HG02884 (cell line): ENCODE results near the gene UQCRC2.
A peak's percentile ranks its signal among the peaks of the same experiment; 100 is the strongest.
"Not testable (repeated sequence)": the region's sequence is repeated elsewhere in the genome, so short reads cannot be mapped to it uniquely, and the experiment has no call there.

ENCODE experiments used
- ATAC-seq: cut with Tn5 transposase; IDR thresholded peaks from one replicate; pipeline ENCODE4 v1.9.1; 2021; ENCODE audit warnings: mild to moderate bottlenecking, moderate library complexity; ENCODE audit not compliant: unreplicated experiment

UQCRC2 gene

DNA sequence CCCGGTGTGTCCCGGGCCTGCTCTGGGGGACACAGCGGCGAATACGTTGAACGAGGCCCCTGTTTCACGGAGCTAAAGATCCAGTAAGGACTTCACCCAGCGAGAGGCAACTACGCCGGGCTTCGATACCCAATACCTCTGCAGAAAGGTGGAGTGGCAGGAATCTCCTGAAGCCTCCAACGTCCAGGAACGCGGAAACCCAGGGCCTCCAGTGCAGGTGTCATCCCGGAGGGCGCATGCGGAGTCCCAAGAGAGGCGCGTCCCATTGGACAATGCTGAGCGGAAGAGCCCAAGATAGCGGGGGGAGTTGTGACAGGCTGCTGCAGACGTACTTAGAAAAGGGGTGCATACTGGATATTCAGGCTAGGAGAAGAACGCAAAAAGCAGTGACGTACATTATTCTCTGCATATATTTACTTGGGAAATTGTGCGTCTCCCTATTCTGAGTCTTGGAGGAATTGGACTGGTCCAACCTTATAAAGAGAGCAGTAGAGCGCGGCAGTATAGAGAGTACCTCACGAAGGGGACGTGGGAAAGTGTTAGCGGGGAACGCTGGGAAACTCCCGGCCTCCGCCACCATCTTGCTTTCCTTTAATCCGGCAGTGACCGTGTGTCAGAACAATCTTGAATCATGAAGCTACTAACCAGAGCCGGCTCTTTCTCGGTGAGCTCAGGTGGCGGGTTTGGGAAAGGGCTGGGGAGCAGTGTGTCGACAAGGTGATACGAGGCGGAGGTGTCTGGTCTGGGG, at the start of gene UQCRC2:
Gene UQCRC2, plus strand, starts transcription at position 569 of the 748 bp plus-strand sequence. Its CDS starts 63 bp downstream, at position 632.
- ATAC-seq = peak; percentile 83

DNA sequence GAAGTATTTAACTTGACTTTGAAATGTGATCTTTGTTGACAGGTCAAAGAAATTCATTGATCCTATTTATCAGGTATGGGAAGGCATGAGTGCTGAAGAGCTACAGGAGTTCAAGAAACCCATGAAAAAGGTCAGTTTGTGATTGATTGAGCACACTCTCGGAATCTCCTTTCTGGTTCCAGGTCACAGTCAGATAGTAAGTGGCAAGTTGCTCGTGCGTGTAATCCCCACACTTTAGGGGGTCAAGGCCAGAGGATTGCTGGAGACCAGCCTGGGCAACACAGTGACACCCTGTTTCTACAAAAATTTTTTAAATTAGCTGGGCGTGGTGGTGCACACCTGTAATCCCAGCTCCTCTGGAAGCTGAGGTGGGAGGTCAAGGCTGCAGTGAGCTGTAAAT, 20.5 kb upstream of the UQCRC2 start:
- ATAC-seq = not testable (repeated sequence)

DNA sequence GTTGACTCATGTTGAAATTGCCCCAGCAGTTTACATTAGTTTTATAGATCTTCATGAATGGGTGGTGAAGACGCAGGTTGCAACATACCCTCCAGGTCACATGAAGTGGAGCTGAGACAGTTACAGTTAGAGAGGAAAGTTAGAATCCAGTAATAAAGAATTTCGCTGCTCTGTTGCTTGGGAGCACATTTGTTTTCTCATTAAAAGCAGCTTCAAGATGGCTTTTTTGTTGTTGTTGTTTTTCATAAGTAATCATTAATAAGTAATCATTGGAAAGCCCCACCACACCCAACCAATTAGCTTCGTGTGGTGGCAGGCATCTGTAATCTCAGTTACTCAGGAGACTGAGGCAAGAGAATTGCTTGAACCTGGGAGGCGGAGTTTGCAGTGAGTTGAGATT, 19.8 kb upstream of the UQCRC2 start:
- ATAC-seq = not testable (repeated sequence)

DNA sequence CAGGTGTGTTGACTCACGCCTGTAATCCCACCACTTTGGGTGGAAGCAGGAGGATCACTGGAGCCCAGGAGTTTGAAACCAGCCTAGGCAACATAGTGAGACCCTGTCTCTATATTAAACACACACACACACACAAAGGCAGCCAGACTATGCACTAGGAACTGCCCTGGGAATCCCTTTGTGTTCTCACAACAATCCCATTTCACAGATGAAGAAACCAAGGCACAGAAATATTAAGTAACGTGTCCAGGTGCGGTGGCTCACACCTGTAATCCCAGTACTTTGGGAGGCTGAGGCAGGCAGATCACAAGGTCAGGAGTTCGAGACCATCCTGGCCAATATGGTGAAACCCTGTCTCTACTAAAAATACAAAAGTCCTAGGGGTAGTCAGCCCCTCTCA, 19.4 kb upstream of the UQCRC2 start:
- ATAC-seq = not testable (repeated sequence)

DNA sequence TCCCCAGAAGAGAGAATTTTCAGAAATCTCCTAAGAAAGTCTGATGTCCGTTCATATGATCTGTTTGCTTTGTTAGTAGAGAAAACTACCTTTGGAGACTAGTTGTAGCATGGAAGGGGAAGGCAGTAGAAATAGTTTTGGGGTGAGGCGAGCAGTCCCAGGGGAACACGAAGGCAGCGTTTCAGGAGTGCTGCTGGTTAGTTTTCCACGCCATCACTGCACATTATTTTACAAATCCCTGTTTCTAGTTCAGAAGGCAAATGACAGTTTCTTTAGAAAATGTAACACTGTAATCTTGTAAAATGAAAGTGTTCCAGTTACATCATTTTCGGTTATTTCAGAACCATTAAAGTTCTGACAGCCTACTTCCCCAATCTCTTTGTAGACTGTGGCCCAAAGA, 16.9 kb upstream of the UQCRC2 start:
- ATAC-seq = not testable (repeated sequence)

DNA sequence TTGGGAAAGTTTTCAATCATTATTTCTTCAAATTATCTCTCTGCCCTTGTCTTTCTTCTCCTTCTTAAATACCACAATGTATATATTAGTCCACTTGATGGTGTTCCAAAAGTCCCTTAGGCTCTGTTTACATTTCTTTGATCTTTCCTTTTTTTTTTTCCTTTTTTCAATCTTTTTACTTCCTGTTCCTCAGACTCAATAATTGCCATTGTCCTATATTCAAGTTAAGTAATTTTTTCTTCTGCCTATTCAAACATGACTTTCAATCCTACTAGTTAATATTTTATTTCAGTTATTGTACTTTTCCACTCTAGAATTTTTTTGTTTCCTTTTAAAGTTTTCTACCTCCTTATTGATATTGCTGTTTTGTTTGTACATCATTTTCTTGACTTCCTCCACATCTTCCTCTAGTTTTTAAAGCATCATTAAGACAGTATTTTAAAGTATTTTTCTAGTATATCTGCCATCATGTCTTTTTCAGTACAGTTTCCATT, 15.8 kb upstream of the UQCRC2 start:
- ATAC-seq = no peak

DNA sequence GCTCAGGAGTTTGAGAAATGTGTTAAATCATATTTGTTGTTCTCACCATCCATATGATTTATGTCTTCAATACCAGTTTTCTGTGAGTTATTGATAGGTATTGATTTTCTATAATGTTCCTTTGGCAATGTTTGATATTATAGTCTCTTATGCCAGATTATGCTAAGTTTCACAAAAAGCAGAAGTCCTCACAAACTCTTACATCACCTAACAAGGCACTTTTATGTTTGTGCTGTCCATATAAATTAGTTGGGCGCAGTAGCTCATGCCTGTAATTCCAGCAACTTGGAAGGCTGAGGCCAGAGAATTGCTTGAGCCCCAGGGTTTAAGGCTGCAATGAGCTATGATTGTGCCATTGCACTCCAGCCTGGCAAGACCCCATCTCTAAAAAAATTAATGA, 12.6 kb upstream of the UQCRC2 start:
- no peak for ATAC-seq

DNA sequence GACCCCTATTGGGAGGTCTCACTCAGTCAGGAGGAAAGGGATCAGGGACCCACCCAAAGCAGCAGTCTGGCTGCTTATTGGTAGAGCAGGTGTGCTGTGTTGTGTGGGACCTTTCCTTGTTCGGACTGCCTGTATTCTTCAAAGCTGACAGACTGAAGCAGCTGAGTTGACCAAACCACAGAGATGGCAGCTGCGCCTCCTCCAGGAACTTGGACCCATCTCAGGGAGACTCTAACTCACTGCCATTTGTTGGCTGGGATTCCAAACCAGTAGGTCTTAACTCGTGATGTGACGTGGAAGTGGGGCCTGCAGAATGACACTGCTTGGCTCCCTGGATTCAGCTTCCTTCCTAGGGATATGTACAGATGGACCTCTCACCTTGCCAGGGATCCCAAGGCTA, 9.6 kb upstream of the UQCRC2 start:
- ATAC-seq = no peak

DNA sequence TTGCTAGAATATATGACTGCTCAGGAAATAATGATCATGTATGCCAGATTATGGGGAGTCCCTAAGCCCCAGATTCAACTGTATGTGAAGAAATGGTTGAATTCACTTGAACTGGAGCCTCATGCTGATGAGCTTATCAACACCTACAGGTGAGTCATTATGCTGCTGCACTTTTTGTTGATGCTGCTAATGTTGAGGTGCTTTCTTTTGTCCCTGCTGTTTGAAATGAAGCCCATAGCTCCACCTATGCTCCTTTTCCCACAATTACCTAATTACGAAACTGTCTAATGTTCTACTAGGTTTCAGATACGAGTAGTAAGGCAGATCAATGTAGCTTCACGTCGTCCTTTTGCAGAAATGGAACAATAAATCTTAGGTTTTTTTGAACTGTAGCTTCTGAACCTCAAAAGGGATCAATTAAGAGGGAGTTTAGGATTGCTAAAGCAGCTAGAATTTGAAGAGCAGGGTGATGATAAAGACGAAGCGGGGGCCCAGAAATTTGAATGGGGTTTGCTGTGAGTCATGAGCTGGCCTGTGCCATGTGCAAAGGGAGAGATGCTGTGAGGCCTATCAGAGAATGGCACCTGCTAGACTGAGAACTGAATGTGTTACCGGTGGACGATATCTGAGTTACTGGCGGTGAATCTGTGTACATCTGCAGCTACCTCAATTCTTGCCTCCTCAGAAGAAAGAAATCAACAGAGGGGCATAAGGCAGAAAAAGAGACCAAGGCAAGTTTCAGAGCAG, 6.1 kb upstream of the UQCRC2 start:
- ATAC-seq = no peak

DNA sequence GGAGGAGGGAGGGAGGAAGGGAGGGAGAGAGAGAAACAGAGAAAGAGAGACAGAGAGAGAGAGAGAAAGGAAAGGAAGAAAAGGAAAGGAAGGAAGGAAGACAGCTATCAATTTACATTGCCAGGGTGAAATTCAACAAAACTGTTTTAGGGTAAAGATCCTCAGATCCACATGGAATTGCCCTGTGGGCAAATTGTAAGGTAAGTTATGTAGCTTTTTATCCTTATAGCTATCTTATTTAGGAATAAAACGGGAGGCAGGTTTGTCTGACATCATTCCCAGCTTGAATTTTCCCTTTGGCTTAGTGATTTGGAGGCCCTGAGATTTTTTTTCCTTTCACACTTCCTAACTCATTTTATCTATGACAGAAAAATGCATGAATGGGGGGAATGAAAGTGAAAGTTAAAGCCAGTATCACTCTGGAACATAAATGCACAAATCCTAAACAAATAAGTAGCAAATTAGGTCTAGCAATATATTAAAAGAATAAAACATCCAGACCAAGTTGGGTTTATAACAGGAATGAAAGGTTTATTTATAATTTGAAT, 3.4 kb upstream of the UQCRC2 start:
- ATAC-seq = no peak

DNA sequence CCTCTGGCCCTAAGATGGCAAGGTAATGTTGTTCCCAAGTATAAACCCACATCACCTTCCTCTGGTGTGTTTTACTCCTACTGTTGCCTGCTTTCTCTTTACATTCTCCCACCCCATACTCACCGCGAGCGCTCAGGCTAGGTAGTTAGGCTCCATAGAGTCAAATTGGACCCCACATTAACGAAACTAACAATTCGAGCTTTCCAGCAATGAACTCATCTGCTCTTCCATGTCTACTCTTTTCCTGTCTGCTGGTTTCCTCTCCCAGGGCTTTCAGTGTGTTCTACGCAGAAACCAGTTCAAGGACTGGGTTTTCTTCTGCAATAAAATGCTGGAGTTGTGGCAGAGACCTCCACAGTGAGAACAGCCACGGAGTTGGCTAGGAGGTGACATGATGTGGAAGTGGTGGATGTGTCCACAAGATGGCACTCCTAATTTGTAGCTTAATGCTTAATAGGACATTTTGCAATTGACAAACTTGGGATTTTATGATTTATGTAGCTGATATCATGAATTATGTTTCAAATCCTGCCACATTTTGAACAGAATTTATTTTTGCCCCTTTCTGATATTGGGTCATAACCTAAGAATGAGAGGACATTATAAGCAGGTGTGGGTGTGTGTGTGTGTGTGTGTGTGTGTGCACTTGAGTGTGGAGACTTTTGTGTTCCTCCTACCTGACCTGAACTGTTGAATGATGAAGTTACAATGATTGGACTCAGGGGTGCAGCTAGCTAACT, 2.2 kb upstream of the UQCRC2 start:
- ATAC-seq = no peak

DNA sequence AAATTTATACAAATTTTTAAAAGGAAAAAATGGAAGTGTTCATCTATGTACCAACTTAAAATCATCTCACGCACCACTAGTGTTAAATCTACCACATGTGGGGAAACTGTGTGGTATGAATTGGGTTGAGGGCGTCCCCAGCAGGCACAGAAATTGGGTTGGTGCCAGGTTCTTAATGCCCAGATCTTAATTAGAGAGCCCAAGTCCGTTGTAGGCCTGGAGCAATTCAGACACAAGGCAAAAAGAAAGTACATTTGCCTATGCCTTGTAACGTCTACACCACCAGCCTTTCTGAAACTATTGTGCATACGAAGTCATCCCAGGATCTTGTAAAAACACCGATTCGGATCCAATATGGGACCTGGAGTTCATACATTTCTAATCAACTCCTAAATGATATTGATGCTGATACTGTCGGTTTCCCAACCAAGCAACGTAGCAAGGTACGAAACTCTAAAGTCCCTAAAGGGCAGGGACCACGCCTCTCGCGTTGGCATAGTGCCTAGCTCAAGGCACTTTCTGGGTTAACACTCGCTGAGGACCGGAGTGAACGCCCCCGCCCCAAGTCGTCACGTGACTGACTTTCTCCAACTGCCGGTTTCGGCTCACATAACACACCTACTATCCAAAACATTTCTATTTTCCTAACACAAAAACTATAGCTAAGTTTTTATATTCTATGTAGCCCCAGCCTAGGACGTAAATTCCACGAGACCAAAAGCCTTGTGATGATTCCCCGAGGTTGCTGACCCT, 945 bp upstream of the UQCRC2 start:
- ATAC-seq = peak; percentile 31

DNA sequence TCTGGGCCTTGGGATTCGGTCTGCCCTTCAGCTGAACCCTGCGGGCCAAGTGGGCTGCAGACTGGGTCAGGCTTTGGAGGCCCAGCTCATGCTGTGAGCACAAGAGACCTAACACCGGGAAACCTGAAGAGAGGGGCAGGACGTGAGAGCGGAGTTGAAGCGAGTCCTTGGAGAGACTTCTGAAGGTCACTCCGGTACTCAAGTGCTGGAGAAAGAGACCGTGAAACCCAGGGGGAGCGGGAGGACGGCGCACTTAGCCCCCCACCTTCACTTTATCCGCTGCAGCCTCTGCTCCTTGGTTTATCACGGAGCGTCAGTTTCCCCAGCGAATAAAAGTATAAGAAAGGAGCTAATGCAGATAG, 361 bp downstream of the UQCRC2 start:
- no peak for ATAC-seq

DNA sequence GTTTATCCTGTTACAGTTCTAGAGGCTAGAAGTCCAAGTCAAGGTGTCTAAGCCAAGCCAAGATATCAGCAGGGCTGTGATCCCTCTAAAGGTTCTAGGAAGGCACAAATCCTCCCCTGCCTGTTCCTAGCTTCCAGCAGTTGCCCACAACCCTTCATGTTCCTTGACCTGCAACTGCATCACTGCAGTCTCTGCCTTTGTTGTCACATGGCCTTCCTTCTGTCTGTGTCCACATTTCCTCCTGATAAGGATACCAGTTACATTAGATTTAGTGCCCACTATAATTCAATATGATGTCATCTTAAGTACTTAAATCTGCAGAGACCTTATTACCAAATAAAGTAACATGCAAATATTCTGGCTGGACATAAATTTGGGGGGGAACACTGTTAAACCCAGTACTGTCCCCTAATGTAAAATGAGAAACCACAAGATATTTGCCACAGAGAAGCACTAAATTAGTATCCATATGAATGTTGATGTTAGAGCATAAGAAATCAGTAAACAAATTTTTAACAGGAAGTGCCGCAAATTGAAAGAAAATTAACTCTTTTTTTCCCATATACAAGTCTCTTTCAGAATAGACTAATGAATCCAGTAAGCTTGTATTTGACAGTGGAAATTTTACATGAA, 4.7 kb downstream of the UQCRC2 start:
- ATAC-seq = no peak

DNA sequence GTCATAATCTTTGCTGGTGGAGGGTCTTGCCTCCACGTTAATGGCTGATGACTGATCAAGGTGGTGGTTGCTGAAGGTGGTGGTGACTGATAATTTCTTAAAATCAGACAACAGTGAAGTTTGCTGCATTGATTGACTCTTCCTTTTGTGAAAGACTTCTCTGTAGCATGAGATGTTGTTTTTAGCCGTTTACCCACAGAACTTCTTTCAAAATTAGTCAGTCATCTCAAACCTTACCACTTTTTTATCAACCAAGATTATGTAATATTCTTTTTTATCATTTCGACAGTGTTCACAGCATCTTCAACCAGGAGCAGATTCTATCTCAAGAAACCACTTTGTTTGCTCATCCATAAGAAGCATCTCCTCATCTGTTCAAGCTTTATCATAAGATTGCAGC, 5.9 kb downstream of the UQCRC2 start:
- ATAC-seq = no peak

DNA sequence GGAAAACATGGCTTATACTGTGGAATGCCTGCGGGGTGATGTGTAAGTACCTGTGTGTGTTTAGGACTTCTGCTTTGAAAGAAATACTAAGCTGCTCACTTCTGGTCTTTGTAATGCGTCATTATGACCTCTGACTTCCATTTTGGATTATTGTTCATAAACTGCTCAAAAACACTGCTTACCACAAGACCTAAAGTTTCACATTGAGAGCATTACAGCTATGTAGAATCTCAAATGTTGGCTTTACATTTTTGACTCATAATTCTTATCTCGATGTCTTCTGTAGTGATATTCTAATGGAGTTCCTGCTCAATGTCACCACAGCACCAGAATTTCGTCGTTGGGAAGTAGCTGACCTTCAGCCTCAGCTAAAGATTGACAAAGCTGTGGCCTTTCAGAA, 9.3 kb downstream of the UQCRC2 start:
- ATAC-seq = no peak

DNA sequence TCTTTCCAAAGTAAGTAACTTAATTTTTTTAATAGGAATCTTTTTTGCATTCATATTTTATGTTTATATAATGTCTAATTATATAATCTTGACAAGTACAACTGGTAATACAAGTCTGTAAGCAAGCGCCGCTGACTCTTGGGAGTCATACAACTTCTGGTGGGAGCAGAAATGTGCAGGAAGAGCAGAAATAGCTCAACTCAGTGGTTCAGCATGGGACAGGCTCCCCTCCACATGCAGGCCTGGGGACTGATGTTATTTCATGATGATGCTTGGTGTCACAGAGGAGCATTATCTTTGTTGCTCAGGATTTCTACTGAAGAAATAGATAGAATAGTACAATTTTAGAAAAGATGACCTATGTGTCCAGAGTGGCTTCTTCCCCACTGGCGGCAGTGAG, 10.7 kb downstream of the UQCRC2 start:
- ATAC-seq = no peak

DNA sequence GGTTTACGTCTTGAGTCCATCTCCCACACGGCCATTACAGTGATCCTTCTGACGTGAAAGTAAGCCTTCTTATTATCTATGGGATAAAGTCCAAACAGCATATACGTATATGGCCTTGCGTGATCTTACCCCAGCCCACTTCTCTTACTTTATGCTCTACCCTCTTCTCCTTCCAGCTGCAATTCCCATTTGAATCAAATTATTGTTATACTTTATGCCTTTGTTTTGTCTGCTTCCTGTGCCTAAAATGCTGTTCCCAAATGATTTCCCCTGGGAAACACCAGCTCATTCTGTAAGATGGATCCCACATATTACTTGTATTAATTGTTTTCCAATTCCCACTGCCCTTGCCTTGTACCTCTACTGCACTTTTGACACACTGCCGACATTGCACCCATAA, 11.2 kb downstream of the UQCRC2 start:
- no peak for ATAC-seq

DNA sequence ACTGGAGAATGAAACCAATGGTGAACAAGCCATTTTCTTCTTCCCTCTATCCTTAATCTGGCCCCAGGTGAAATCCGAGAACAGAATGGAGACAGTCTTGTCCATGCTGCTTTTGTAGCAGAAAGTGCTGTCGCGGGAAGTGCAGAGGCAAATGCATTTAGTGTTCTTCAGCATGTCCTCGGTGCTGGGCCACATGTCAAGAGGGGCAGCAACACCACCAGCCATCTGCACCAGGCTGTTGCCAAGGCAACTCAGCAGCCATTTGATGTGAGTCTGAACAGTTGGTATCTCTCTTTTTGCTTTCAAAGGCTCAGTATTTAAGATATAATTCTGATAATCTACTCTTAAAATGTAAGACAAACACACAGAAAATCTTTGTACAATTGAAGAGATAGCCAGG, 18.7 kb downstream of the UQCRC2 start:
- no peak for ATAC-seq

DNA sequence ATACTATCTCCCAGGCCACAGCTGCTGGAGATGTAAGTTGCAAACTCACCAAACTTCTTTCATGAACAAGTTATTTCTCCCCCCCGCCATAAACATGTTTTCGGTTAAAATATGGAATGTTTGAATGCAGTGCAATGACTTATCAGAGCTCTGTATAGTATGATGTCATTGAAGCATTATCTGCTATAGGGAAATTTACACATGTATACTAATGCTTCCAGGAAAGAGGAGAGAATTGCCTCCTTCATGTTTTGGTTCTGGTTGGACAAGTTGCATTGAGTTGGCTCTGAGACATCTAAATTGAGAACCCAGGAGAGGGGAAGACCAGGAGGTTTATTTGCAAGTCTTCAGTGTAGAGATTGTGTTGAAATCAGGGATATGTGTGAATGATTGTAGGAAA, 20.8 kb downstream of the UQCRC2 start:
- ATAC-seq = no peak
